ENCODE data around the gene SPSB3. TPM values are rescaled to one million over a fixed set of nuclear protein-coding genes. Genes with fewer than 3 reads are reported as not detected.

SPSB3 gene
- total and polyA plus RNA-seq, 9 of the 15 experiments (the other 6 are each of a cell fraction or from before 2014, with no cell fraction given), result 0.39 to 37.4 (median 7.1) TPM

DNA sequence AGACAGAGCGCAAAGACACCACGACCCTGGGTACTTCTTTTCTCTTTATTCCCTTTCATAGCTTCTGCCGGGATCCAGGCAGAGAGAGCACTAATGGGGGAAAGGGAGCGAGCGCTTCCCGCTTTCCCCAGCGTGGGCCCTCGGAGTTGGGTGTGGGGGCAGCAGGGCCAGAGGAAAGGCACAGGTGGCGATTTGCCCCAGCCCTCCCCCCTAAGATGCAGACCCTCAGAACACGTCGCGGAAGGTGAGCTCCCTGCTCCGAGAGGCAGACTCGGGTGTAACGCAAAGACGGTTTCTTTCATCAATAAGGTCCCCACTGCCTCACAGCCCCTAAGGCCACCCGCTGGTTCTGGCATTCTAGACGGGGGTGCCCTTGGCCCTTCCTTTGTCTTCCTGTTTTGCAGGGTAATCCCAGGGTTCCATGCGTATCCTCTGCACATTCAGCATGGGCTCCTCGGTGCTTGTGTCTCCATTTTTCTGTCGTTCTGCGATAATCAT, 10.5 kb downstream of the SPSB3 start (continued):
- TF ChIP-seq, protein P1, sequence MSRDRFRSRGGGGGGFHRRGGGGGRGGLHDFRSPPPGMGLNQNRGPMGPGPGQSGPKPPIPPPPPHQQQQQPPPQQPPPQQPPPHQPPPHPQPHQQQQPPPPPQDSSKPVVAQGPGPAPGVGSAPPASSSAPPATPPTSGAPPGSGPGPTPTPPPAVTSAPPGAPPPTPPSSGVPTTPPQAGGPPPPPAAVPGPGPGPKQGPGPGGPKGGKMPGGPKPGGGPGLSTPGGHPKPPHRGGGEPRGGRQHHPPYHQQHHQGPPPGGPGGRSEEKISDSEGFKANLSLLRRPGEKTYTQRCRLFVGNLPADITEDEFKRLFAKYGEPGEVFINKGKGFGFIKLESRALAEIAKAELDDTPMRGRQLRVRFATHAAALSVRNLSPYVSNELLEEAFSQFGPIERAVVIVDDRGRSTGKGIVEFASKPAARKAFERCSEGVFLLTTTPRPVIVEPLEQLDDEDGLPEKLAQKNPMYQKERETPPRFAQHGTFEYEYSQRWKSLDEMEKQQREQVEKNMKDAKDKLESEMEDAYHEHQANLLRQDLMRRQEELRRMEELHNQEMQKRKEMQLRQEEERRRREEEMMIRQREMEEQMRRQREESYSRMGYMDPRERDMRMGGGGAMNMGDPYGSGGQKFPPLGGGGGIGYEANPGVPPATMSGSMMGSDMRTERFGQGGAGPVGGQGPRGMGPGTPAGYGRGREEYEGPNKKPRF (IDR thresholded peaks at IDR 0.05; ENCODE audit: low read depth, low read length), result no peak
- TF ChIP-seq HBP1 (CRISPR knock-in tag; IDR thresholded peaks at IDR 0.05), result no peak
- TF ChIP-seq ZNF232 (CRISPR knock-in tag; IDR thresholded peaks at IDR 0.05), result 0 out of 2 replicates have a peak, but pooled peaks have one; percentile 81
- TF ChIP-seq, protein P2, sequence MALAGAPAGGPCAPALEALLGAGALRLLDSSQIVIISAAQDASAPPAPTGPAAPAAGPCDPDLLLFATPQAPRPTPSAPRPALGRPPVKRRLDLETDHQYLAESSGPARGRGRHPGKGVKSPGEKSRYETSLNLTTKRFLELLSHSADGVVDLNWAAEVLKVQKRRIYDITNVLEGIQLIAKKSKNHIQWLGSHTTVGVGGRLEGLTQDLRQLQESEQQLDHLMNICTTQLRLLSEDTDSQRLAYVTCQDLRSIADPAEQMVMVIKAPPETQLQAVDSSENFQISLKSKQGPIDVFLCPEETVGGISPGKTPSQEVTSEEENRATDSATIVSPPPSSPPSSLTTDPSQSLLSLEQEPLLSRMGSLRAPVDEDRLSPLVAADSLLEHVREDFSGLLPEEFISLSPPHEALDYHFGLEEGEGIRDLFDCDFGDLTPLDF (CRISPR knock-in tag; IDR thresholded peaks at IDR 0.05), result no peak
- TF ChIP-seq PTTG1 (tag; IDR thresholded peaks at IDR 0.05; ENCODE audit: low read depth), result no peak
- TF ChIP-seq, protein P3, sequence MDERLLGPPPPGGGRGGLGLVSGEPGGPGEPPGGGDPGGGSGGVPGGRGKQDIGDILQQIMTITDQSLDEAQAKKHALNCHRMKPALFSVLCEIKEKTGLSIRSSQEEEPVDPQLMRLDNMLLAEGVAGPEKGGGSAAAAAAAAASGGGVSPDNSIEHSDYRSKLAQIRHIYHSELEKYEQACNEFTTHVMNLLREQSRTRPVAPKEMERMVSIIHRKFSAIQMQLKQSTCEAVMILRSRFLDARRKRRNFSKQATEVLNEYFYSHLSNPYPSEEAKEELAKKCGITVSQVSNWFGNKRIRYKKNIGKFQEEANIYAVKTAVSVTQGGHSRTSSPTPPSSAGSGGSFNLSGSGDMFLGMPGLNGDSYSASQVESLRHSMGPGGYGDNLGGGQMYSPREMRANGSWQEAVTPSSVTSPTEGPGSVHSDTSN (CRISPR knock-in tag; IDR thresholded peaks at IDR 0.05; ENCODE audit: low read depth), result no peak
- TF ChIP-seq, protein P3 (tag; conservative IDR thresholded peaks at IDR 0.05; ENCODE audit: low read depth), result no peak
- TF ChIP-seq BACH1 (tag; IDR thresholded peaks at IDR 0.05), result no peak
- no peak for TF ChIP-seq ZBTB5 (IDR thresholded peaks at IDR 0.05)
- no peak for TF ChIP-seq U2AF2 (optimal IDR thresholded peaks at IDR 0.05; ENCODE audit: low read depth, low read length)
- TF ChIP-seq MAZ (CRISPR knock-in tag; conservative IDR thresholded peaks at IDR 0.05 in 1 of 2, IDR thresholded peaks at IDR 0.05 in 1 of 2), result peak in 1 of 2 experiments; percentile 36; a peak in 2 of 4 replicates
- no peak for TF ChIP-seq NCOA4 (IDR thresholded peaks at IDR 0.05; ENCODE audit: partially characterized antibody)
- no peak for TF ChIP-seq ZNF507 (tag; conservative IDR thresholded peaks at IDR 0.05)
- TF ChIP-seq SAP30 (IDR thresholded peaks at IDR 0.05; ENCODE audit: borderline replicate concordance, insufficient read depth, low read depth, low read length, poor library complexity, severe bottlenecking), result peak; percentile 35
- no peak for TF ChIP-seq PHB (CRISPR knock-in tag; IDR thresholded peaks at IDR 0.05)
- TF ChIP-seq POLR3A (IDR thresholded peaks at IDR 0.05; ENCODE audit: borderline replicate concordance, extremely low read depth, insufficient read depth, insufficient read length), result no peak
- no peak; the same call in 1 of the 2 replicates for TF ChIP-seq LCOR (CRISPR knock-in tag; IDR thresholded peaks at IDR 0.05)
- TF ChIP-seq NFATC3 (IDR thresholded peaks at IDR 0.05), result no peak

All from K562 (cell line).